GM18868 (cell line): Measurements from ENCODE around the gene CYFIP1.

Experiments
- ATAC-seq: cut with Tn5 transposase; IDR thresholded peaks from one replicate; pipeline ENCODE4 v1.9.1; 2021; ENCODE audit warnings: mild to moderate bottlenecking, moderate library complexity; ENCODE audit not compliant: unreplicated experiment

The CYFIP1 gene

DNA sequence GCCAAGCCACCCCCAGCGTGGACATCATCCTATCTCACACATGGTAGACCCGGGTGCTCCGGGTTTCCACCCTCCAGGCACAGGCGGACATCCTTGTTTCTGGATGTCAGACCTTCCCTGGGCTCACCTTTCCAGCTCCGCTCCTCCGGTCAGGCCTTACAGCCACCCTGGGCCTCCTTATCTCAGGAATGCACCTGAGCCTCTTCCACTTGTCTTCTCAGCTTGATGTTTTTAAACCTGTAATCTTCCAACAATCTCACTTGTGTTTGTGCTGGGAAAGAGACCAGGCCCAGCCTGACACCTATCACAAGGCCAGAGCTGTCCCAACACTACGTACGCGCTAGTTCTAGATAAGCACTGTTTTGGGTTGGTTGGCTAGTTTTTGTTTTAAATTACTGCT, 87.8 kb downstream of the CYFIP1 start:
- ATAC-seq = no peak

DNA sequence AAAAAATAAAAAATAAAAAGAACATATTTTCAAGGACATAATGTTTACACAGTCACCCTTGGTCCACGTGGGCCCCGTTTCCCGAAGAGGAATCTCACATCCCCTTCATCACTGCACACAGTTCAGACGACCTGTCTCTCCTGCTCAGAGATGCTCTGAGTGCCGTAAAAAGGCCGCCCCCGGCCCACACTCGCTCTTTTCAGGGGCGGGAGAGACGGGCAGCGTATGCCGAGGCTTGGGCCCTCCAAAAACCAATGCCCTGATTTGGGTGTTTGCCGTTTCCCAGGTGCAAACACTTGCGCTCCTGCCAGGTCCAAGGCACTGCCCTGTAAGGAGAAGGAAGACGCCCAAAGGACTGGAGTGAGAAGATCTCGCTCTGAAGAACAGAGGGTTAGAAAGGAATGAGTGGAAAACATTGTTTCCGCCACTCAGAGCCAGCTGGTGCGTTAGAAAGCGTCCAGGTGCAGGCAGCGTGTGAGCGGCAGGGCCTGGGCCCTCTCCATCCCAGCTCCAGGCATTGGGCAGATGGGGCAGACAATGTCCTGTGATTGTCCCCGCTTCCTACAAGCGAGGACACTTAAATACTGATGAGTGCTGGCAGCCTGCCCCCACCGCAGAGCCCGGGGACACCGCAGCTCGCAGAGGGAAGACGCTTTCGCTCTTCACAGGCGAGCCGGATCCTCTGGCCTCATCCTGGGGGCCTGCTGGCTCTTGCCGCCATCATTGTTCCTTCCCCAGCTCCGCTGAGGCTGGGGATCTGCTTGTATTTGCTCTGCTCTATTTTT, 88.5 kb downstream of the CYFIP1 start:
- ATAC-seq = no peak

DNA sequence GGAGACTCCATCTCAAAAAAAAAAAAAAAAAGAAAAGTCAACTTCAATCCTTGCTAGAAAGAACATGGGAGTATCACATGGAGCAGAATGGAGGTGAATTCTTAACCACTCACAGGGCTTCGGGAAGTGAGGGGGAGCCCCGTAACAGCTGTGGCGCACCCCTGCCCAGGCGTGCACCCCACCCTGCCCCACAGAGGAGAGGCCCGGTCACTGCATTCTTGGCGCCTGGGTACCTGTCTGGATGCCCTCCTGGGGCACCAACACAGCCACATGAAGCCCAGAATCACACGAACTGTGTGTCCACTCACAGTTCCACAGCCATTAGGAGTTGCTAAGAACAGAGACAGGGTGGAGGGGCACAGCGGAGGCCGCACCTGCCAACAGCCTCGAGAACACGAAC, 89.9 kb downstream of the CYFIP1 start:
- no peak for ATAC-seq

DNA sequence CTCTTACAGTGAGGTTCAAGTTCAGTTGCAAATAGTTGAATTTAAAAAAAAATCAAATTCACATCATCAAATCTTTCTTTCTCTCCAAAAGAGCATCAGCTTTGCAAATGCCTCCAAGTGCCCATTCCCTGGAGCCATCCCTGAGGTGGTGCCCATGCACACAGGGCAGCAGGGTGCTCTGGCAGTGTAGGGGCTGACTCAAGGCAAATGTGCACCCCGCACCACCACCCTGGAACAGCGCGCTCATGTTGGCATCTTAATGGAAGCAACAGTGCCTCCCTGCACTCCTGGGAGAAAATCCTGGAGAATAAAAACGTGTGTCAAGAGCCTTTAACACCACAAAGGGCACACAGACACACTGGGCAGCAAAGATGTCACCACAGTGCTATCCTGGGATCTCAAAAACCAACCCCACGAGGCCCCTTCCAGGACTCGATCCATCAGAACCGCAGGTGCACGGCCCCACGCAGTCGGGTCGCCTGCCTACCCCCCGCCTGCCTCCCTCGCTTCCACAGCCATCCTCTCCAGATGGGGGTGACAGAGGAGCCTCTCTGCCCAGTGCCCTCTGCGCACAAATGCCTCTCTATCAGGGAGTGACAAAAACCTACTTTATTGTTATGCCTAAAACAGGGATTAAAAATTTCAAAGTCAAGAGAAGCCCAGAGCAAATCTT, 90.9 kb downstream of the CYFIP1 start:
- no peak for ATAC-seq

DNA sequence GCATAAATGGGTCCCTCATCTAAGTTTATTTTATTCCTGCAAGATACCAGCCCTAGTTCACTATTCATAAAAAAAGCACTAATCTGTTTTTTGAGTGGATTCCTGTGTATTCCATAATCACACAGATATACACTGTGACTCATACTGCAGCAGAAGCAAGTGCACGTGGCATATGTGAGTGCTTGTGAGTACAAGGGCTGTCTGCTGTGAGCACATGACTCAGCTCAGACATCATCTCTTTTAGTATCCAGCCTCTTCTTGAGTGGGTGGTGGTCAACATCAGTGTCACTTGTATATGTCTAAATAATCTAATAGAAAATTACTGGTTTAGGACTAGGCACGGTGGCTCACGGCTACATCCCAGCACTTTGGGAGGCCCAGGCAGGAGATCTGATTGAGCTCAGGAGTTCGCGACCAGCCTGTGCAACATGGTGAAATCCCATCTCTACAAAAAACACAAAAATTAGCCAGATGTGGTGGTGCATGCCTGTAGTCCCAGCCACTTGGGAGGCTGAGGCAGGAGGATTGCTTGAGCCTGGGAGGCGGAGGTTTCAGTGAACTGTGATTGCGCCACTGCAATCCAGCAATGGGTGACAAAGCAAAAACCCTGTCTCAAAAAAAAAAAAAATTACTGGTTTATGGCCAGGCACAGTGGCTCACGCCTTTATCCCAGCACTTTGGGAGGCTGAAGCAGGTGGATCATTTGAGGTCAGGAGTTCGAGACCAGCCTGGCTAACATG, 91.9 kb downstream of the CYFIP1 start:
- ATAC-seq = no peak

DNA sequence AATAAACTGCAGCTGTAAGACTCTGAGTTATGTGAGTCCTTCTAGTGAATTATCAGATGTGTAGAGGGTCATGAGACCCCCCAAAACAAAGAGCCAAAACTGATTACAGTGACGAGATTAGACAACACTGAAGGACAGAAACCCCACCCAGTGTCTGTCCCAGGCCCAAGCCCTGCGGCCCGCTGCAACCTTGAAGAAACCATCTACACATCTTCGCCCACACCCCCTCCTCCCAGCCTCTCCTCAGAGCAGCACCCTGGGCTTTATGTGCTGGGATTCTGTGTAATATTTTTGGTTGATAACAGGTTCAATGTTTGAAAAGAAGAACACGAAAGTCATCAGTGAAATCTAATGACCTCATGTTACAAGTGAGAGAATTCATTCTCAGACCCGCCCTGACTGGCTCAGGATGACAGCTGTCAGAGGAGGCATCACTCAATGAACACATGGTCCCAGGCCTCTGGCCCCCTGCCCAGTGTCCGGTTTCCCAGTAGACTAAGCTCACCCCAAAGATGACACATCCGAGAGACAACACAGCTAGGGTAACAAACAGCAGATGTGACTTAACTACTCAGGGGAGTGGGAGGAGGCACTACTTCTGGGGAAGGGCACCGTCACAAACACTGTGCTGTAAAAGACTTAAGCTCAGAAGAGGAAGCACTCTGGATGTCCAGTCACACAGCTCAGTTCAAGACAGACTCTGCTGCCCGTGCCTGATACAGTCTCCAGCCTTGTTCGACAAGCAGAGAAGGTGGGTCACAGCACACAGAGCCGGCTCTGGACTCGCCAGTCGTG, 92.8 kb downstream of the CYFIP1 start:
- ATAC-seq = no peak

DNA sequence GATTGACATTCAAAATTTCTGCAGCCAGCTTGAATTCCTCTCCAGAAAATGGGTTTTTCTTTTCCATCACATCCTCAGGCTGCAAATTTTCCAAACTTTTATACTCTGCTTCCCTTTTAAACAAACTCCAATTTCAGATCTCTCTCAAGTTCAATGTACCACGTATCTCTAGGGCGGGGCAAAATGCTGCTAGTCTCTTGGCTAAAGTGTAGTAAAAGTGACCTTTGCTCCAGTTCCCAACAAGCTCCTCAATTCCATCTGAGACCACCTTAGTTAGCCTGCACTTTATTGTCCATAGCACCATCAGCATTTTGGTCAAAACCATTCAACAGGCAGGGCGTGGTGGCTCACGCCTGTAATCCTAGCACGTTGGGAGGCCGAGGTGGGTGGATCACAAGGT, 95.0 kb downstream of the CYFIP1 start:
- ATAC-seq = no peak

DNA sequence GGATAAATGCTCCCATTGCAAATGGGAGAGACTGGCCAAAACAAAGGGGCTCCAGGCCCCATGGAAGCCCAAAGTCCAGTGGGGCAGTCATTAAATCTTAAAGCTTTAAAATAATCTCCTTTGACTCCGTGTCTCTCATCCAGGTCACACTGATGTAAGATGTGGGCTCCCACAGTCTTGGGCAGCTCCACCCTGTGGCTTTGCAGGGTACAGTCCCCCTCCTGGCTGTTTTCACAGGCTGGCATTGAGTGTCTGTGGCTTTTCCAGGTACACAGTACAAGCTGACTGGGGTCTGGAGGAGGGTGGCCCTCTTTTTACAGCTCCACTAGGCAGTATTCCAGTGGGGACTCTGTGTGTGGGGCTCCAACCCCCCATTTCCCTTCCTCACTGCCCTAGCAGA, 95.8 kb downstream of the CYFIP1 start:
- ATAC-seq = no peak

DNA sequence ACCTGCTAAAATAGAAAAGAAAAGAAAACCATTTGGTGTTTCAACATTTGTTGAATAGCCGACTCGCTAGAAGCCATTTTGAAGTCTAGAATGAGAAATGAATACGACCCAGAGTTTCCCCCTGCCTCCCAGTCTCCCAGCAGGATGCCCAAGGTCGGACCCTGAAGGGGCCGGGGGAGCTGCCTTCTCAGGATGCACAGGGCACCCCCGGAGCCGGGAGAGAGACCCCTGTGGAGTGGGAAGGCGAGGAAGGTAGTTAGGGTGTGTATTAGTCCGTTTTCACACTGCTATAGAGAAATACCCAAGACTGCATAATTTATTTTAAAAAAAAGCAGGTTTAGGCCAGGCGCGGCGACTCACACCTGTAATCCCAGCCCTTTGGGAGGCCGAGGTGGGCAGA, 97.0 kb downstream of the CYFIP1 start:
- no peak for ATAC-seq

DNA sequence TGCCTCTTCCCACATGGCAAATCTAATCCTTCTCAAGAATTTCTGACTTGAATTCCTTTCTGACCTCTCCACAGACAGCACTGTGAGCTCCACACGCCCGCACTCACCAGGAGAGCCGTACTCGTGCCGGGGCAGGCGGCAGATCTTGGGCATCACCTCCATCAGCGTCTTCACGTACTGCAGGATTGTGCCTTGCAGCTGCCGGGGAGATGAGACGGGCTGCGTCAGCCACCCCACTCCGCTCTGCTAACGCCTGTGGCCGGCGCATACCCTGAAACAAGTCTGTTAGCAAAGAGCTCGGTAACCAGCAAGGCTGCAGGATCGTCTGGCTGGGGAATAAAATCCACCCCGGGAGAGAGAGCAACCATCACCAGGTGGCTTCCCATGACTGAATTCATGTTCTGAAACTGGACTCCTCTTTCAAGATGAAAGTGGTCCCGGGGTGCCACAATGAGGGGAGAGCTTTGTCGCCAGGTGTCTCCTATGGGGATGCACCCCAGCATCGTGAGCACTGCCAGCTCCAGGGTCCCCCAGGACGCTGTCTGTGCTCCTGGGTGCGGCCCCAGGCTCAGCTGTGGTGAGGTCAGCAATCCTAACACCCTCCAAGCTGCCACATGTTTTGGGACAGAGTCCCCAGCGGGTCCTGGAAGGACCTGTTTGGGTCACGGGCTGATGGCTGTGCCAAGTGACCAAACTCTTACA, 98.3 kb downstream of the CYFIP1 start:
- no peak for ATAC-seq

DNA sequence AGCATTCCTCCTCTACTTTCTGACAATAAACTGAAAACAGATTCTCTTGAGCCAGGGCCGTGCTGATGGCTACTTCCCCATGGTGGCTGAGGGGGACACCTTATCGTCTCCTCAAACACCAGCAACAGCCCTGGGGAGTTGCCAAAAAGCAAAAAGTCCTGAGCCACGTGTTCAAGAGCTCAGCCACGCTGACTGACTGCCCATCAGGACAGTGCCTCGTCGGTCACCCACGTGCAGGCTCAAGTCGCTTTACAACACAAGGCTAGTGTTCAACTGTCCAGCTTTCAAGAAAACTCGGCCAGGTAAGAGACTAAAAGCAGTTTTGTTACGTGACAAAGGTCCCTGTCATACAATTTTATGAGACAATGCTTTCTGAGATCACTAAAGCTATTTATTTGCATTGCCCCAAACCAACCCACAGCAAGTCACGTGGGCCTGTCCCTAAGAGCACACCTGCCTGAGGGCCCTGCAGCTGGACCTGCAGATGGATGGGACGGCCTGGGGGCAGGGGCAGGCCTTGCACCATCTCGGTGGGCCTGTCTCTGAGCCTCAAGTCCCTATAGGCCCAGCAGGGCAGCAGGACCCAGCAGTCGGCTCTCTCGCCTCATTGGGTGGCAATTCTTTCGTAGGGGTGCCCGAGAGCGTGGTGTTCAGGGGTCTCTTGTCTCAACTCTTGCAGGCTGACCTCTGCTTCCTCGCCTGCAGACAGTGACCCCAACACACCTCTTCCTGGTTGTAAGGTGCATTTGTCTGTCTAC, 99.0 kb downstream of the CYFIP1 start:
- ATAC-seq = no peak

DNA sequence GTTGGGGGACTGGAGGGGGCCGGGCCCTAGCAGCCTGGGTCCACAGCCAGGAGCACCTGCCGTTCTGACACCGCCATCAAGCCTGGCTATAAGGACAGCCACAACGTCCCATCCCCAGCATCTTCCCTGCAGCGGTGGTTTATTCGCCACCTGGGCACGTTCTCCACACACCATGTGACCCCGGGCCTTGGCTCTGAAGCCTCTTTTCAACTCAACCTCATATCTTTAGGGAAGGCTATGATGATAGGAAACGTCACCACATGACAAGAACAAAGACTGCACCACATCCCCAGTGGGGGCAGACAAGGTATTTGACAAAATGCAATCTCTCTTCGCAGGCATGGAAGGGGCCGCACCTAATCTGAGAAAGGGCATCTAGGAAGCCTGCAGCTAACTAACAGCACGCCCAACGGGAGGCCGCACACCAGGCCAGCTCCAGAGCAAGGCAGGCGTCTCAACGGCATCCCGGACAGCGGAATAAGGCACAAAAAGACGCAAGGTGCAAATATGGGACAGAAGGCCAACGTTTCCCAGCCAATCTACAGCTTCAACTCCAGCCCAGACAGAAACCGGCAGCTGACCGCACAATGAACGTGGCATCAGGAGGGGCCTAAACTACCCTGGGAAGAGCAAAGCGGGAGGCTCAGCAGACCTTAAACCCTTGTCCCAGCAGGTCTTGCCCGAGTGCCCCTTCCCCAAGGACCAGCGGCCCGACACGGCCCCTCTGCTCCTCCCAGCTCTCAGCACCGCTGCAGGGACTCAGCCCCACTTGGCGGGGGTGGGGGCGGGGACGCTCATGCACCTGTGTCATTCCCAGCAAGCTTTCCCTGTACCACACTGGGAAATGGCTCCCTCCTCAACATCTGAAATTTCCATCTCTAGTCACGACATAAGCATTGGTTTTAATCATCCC, 99.8 kb downstream of the CYFIP1 start:
- ATAC-seq = no peak

DNA sequence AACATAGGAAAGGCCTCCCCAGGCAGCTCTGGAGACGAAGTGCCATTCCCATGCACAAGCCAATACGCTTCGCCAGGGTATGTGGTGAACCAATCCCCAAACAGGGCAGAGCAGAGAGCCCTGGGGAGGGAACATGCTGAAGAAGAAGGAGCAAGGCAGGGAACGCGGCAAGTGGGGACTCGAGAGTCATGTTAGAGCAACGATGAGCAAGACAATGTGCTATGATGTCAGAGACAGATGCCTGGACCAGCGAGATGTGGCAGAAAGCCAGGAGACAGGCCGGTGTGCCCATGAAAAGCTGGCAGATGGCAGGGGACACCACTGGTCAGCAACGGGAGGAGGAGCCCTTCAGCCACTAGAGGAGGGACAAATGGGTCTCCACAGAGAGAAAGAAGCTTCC, 102.1 kb downstream of the CYFIP1 start:
- ATAC-seq = no peak

DNA sequence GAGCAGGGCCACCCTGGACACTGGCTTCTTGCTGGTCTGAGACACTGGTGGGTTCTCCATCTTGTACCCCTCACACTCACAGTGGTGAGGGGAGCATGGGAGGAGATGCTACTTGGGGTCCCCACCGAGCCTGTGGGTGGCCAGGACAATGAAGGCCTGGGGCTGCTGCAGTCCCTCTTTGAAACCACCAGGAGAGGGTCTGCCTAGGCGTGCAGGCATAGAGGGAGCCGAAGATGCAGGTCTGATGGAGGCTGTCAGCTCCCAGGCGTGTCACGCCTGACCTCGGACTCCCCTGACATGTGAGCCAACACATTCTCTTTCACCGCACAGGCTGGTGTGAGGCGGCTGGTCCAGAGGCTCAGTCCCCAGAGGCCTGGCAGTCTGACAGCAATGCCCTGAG, 102.6 kb downstream of the CYFIP1 start:
- ATAC-seq = no peak

DNA sequence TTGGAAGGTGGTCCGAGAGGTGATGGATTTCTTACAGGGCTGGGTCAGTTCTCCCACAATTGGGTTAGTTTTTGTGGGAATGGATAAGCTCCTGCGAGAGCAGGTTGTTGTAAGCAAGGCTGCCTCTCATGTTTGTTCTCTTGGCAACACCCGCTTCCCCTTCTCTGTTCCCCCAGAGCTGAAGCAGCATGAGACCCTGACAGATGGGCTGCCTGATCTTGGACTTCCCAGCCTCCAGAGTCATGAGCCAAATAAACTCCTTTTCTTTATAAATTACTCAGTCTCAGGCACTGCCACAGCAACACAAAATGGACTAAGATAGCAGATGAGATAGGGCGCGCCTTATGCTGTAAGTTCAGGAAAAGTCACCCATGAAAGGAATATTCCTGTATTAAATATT, 103.1 kb downstream of the CYFIP1 start:
- no peak for ATAC-seq

DNA sequence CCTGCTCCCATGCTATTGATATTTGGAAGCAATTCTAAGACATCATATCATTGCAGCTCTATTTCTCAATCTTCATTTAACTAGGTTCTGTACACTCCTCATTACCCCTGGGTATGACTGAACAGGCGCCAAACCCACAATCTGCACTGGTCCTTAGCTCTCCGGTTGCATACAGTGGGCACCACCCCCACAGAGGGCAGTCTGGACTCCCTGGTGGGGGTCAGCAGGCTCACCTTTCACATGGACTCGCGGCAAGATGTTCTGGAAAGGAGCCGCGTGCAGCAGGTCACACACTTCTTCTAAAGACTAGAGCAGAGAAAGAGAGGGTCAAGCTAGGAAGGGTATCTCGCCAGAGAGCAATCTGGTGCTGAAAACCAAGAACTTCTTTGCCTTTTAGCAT, 105.2 kb downstream of the CYFIP1 start:
- ATAC-seq = no peak

DNA sequence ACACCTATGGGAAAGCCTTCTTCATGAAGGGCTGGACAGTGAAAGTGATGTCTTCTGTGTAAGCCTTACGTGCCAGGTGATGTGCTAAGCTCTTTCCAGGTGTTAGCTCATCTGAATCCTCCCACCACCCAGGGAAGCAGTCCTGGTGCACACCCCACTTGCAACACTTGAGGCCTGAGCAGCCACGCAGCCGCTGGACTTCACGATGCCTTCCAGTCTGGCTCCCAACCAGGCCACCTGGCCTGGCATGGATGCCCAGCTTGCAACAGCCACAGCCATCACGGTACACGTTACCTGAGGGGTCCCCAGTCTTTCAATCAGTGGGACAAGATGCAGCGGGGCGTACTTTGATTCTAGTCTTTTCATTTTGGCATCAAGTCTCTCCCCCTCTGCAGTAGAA, 105.9 kb downstream of the CYFIP1 start:
- no peak for ATAC-seq

DNA sequence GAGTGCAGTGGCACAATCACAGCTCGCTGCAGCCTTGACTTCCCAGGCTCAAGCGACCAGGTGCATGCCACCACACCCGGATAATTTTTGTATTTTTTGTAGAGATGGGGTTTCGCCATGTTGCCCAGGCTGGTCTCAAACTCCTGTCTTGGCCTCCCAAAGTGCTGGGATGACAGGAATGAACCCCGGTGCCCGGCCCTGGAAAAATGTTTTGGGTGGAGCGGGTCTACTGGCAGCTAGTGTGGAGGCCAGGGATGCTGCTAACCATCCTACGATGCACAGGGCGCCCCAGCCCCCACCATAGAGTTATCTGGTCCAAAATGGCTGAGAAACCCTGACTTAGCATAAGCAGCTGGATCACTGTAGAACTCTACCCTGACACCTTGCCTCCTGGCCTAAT, 106.3 kb downstream of the CYFIP1 start:
- ATAC-seq = no peak
